Esophagus squamous epithelium (tissue), 5 donors: ENCODE results near the gene SF3B2. TPM values are rescaled to one million over a fixed set of nuclear protein-coding genes. Genes with fewer than 3 reads are reported as not detected.

ENCODE experiments used
- DNase-seq: peaks from one replicate; lab custom pipeline; 2025; lab: John Stamatoyannopoulos, UW
- H3K27ac ChIP-seq, 4 donors: fragments of 200-600 bp; sonication (generic); one replicate each; pipeline ENCODE4 v1.5.1; 2016 to 2019; ENCODE audit warnings: mild to moderate bottlenecking in 1 of 4
- H3K27me3 ChIP-seq, 4 donors: fragments of 200-600 bp; sonication (generic); 1 replicate in 3 of 4; 2 replicates in 1 of 4; pipeline versions ENCODE4 v1.5.1 to v1.6.0; 2017 to 2021; ENCODE audit warnings: antibody characterized with exemption in 1 of 4
- H3K36me3 ChIP-seq, 3 donors: fragments of 200-600 bp; sonication (generic); one replicate each; pipeline ENCODE4 v1.5.1; 2016 to 2019
- H3K4me1 ChIP-seq, 3 donors: fragments of 200-600 bp; sonication (generic); one replicate each; pipeline ENCODE4 v1.5.1; 2017 to 2019
- H3K4me3 ChIP-seq, 4 donors: fragments of 200-600 bp; sonication (generic); 1 replicate in 3 of 4; 2 replicates in 1 of 4; pipeline ENCODE4 v1.5.1; 2016 to 2019; ENCODE audit warnings: mild to moderate bottlenecking in 2 of 4, moderate library complexity in 1 of 4
- H3K9me3 ChIP-seq, 3 donors: fragments of 200-600 bp; sonication (generic); one replicate each; pipeline ENCODE4 v1.5.1; 2016 to 2019
- POLR2A ChIP-seq, 4 donors: fragments of 450-650 bp; IDR thresholded peaks; one replicate each; pipeline ENCODE4 v1.6.1; 2017; ENCODE audit warnings: antibody characterized with exemption in 4 of 4, mild to moderate bottlenecking in 4 of 4, moderate library complexity in 3 of 4
- WGBS, 2 donors: methylation state at CpG; one replicate each; pipeline ENCODE4 v1.1.5; 2018; 5-methylcytosine and 5-hydroxymethylcytosine counted together
- intact Hi-C: fragments of 100-400 bp; cut with DNase I; formaldehyde crosslinking; loops from one replicate; pipeline ENCODE4 v1.15.0; 2022
- total RNA-seq, 4 donors: library from RNA; depleted of rRNA; stranded (reverse); fragments of >200 nt; gene quantifications; one replicate each; pipeline ENCODE4 v1.1.0, GENCODE V29; 2016
- TF ChIP-seq, protein P1 (sequence below), 6 experiments: fragments of 450-650 bp in 4 of 6; fragments of 200-600 bp in 2 of 6; sonication (generic) in 2 of 6; IDR thresholded peaks; one replicate each; pipeline ENCODE4 v1.5.1; 2016 to 2019; ENCODE audit warnings: antibody characterized with exemption in 6 of 6, mild to moderate bottlenecking in 4 of 6, moderate library complexity in 4 of 6
- donor health status: DM: yes; HTN: yes; CAD: no.

The SF3B2 gene
- total RNA-seq, 4 donors from 2014 or later: 87.8 to 112 (median 93.5) TPM

GRCh38 chr11:66069715-66070603 lies 17.8 kb downstream of the SF3B2 start, which contains the start of gene PACS1:
Gene PACS1 (plus strand): TSS chr11:66070272. CDS start chr11:66070487, 215 bp downstream.
- Histone ChIP-seq H3K36me3 (peaks cover 0 to 64% (median 9%) of the 10 kb centered on the region in 3 donors), H3K27me3 (no peaks in the 10 kb centered on the region), H3K9me3 (no peaks in the 10 kb centered on the region), H3K4me1 (peaks cover 23 to 51% (median 30%) of the 10 kb centered on the region in 3 donors), H3K27ac (peak within 1 kb of the TSS; percentile 91 to 97 (median 95)), H3K4me3 (peak within 1 kb of the TSS; percentile 59 to 95 (median 74))
- 0 to 3% methylated on average over 7 to 10 of the region's 120 CpGs for WGBS, 2 donors
- no peak for DNase-seq
- TF ChIP-seq POLR2A (IDR thresholded peaks at IDR 0.05): peak in 2 of 4 donors; percentile 37 to 38
- TF ChIP-seq, protein P1, sequence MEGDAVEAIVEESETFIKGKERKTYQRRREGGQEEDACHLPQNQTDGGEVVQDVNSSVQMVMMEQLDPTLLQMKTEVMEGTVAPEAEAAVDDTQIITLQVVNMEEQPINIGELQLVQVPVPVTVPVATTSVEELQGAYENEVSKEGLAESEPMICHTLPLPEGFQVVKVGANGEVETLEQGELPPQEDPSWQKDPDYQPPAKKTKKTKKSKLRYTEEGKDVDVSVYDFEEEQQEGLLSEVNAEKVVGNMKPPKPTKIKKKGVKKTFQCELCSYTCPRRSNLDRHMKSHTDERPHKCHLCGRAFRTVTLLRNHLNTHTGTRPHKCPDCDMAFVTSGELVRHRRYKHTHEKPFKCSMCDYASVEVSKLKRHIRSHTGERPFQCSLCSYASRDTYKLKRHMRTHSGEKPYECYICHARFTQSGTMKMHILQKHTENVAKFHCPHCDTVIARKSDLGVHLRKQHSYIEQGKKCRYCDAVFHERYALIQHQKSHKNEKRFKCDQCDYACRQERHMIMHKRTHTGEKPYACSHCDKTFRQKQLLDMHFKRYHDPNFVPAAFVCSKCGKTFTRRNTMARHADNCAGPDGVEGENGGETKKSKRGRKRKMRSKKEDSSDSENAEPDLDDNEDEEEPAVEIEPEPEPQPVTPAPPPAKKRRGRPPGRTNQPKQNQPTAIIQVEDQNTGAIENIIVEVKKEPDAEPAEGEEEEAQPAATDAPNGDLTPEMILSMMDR (IDR thresholded peaks at IDR 0.05): peak in 3 of 6 experiments; percentile 2 to 48 (median 39)
- intact Hi-C loops: no loop called here

DNA sequence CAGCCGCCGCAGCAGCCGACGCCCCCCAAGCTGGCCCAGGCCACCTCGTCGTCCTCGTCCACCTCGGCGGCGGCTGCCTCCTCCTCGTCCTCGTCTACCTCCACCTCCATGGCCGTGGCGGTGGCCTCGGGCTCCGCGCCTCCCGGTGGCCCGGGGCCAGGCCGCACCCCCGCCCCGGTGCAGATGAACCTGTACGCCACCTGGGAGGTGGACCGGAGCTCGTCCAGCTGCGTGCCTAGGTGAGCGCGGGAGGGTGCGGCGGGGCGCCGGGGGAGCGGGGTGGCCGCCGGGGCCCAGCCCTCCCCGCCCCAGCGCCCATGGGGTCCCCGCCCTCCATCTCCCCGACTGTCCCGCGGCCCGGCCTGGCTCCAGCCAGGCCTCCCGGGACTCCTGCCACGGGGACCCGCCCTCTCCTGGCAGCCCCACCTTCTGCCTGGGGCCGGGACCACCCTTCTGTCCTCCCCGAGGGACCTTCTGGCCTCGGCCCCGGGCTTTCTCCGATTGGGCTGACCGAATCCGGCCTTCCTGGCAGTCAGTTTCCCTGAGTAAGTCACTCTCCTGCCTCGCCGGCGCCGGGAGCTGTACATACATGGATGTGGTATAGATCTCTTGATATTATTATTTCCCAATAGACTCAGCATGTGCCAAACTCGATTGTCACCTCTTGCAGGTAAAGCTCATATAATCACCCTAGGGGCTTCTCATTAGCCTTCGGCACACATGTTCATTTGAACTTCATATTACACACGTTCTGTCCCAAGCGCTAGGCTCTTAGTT lies 18.6 kb downstream of the SF3B2 start:
- TF ChIP-seq, protein P1 (IDR thresholded peaks at IDR 0.05): no peak
- peak in 1 of 4 donors; percentile 0 for TF ChIP-seq POLR2A (IDR thresholded peaks at IDR 0.05)
- Histone ChIP-seq H3K36me3 (peaks cover 0 to 60% (median 9%) of the 10 kb centered on the region in 3 donors), H3K4me1 (peaks cover 23 to 54% (median 30%) of the 10 kb centered on the region in 3 donors), H3K27me3 (no peaks in the 10 kb centered on the region), H3K27ac (peak overlapping the region; percentile 85 to 97 (median 94)), H3K9me3 (no peaks in the 10 kb centered on the region), H3K4me3 (peak overlapping the region; percentile 59 to 95 (median 74))
- intact Hi-C loops: no loop called here
- no peak for DNase-seq
- 0 to 1% methylated on average over 15 to 17 of the region's 60 CpGs for WGBS, 2 donors

DNA sequence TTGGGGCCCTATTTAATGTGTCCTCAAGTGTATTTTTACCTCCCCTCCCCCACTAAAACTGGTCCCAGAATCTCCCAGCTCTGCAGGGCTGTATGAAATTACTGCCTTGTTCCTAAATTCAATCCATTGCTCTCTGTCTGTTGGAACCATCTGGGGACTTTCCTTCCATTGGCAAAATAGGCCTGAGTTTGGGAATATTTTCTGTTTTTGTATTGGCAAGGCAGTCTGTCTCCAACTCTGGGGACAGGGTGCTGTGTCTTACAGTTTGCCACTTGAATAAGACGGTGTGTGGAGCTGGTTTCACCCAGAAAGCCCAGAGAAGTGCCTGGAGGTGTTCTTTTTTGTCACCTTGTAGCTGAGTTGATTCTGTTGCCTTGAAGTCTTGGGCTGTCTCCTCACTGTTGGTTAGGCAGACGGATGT lies 19.2 kb downstream of the SF3B2 start:
- intact Hi-C loops: no loop called here
- no peak for TF ChIP-seq POLR2A (IDR thresholded peaks at IDR 0.05)
- TF ChIP-seq, protein P1 (IDR thresholded peaks at IDR 0.05): no peak

DNA sequence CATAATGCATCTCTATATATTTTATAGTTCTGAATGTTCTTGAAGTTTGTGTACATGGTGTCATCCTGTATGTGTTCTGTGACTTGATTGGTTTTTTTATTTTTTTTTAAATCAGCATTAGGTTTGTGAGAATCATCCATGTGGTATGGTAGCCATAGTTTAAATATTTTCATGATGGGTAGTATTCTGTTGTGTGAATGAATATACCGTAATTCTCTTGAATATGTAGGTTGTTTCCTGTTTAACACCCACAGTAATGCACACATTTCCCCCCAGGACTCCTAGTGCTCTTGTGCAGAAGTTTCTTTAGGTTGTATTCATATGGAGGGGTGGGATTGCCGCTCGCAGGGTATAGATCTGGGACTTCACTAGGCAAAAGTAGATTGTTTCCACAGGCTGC lies 19.9 kb downstream of the SF3B2 start:
- Histone ChIP-seq H3K36me3 (peaks cover 0 to 59% (median 6%) of the 10 kb centered on the region in 3 donors), H3K27ac (peak overlapping the region in 3 of 4 donors; percentile 85 to 97 (median 91)), H3K9me3 (no peaks in the 10 kb centered on the region), H3K4me1 (peaks cover 23 to 66% (median 34%) of the 10 kb centered on the region in 3 donors), H3K4me3 (peak overlapping the region in 3 of 4 donors; percentile 59 to 75 (median 73)), H3K27me3 (no peaks in the 10 kb centered on the region)
- TF ChIP-seq POLR2A (IDR thresholded peaks at IDR 0.05): no peak
- TF ChIP-seq, protein P1 (IDR thresholded peaks at IDR 0.05): no peak
- no peak for DNase-seq
- WGBS, 2 donors: 72 to 79% methylated on average over 3 of the region's 3 CpGs
- intact Hi-C loops: no loop called here

More for the DNA sequence above, 19.2 kb downstream of the SF3B2 start:
- 0 to 17% methylated on average over 1 to 2 of the region's 2 CpGs for WGBS, 2 donors
- peak overlapping the region; percentile 59 to 95 (median 74) for H3K4me3 ChIP-seq
- no peak for DNase-seq
- H3K9me3 ChIP-seq: no peaks in the 10 kb centered on the region
- H3K36me3 ChIP-seq: peaks cover 0 to 60% (median 9%) of the 10 kb centered on the region in 3 donors
- peaks cover 23 to 60% (median 33%) of the 10 kb centered on the region in 3 donors for H3K4me1 ChIP-seq
- H3K27me3 ChIP-seq: no peaks in the 10 kb centered on the region
- peak overlapping the region; percentile 85 to 97 (median 94) for H3K27ac ChIP-seq
